Left lung (tissue), 10 donors: ENCODE measurements around the gene CCDC14. TPM values are rescaled to one million over a fixed set of nuclear protein-coding genes. Genes with fewer than 3 reads are reported as not detected.

Source experiments
- ATAC-seq: fragments of 200-7000 bp; cut with Tn5 transposase; one replicate; pipeline ENCODE4 v1.9.1; 2020; ENCODE audit warnings: moderate library complexity
- DNase-seq, 4 donors: peaks; one replicate each; pipeline ENCODE4 v3.0.0-alpha.2; 2013 to 2020
- H3K27ac ChIP-seq, 2 donors: fragments of 200-600 bp; sonication (generic) in 1 of 2; one replicate each; pipeline versions ENCODE4 v1.5.0 to v1.8.0; 2020 to 2021
- H3K27me3 ChIP-seq, 2 donors: fragments of 200-600 bp; sonication (generic) in 1 of 2; one replicate each; pipeline versions ENCODE4 v1.5.0 to v1.8.0; 2020 to 2021
- H3K36me3 ChIP-seq, 2 donors: fragments of 200-600 bp; sonication (generic) in 1 of 2; one replicate each; pipeline versions ENCODE4 v1.5.0 to v1.8.0; 2020 to 2021
- H3K4me1 ChIP-seq, 2 donors: fragments of 200-600 bp; one replicate each; pipeline ENCODE4 v1.8.0; 2021
- H3K4me3 ChIP-seq, 2 donors: fragments of 200-600 bp; sonication (generic) in 1 of 2; one replicate each; pipeline versions ENCODE4 v1.5.0 to v1.8.0; 2020 to 2021; ENCODE audit warnings: mild to moderate bottlenecking in 1 of 2
- H3K9me3 ChIP-seq, 2 donors: fragments of 200-600 bp; sonication (generic) in 1 of 2; one replicate each; pipeline versions ENCODE4 v1.5.0 to v1.8.0; 2020 to 2021
- intact Hi-C, 2 donors: fragments of 100-400 bp; cut with DNase I; formaldehyde crosslinking; loops; one replicate each; pipeline versions ENCODE4 v1.11.2 to v1.14.2; 2022
- polyA plus RNA-seq, 6 donors: library from polyadenylated mRNA; unstranded; fragments of 120-200 nt; gene quantifications; one replicate each; pipeline ENCODE4 v1.2.1, GENCODE V29; 2013; ENCODE audit not compliant: insufficient read length in 6 of 6
- total RNA-seq, 2 donors: library from RNA; stranded (reverse); fragmentation: NEBNext Ultra II Directional; extraction: Animal tissue kit (Norgen Biotek cat#: 25700); gene quantifications; one replicate each; pipeline ENCODE4 v1.2.1, GENCODE V29; 2021
- TF ChIP-seq, protein P1 (sequence below), 2 donors: fragments of 200-600 bp; sonication (generic) in 1 of 2; IDR thresholded peaks; one replicate each; pipeline versions ENCODE4 v1.5.0 to v1.8.0; 2021; ENCODE audit warnings: antibody characterized with exemption in 2 of 2
- donor health status: DM: no; HTN: yes; CAD: no.
- donor health status: DM: no; HTN: no; CAD: no.

The CCDC14 gene
- total and polyA plus RNA-seq, 8 donors: 40.9 to 323 (median 220) TPM

DNA sequence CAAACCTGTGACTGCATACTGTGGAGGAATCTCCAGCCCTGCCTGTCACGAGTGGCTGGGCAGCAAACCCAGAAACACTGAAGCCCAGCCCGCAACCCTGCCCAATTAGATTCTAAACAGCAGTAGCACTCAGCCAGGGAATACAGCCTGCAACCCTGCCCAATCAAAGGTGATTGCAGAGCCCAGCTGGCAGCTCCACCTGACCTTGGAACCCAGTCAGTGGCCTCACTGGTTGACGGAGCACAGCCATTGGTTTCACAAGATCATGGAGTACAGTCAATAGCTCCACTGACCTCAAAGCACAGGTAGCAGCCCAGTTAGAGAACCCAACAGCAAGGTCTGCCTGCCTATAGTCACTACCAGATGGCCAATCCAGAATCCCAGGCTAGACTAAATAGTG, 41.7 kb downstream of the CCDC14 start:
- TF ChIP-seq, protein P1, sequence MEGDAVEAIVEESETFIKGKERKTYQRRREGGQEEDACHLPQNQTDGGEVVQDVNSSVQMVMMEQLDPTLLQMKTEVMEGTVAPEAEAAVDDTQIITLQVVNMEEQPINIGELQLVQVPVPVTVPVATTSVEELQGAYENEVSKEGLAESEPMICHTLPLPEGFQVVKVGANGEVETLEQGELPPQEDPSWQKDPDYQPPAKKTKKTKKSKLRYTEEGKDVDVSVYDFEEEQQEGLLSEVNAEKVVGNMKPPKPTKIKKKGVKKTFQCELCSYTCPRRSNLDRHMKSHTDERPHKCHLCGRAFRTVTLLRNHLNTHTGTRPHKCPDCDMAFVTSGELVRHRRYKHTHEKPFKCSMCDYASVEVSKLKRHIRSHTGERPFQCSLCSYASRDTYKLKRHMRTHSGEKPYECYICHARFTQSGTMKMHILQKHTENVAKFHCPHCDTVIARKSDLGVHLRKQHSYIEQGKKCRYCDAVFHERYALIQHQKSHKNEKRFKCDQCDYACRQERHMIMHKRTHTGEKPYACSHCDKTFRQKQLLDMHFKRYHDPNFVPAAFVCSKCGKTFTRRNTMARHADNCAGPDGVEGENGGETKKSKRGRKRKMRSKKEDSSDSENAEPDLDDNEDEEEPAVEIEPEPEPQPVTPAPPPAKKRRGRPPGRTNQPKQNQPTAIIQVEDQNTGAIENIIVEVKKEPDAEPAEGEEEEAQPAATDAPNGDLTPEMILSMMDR (IDR thresholded peaks at IDR 0.05): no peak

GRCh38 chr3:123914829-123915228, 46.2 kb downstream of the CCDC14 start:
- peaks cover 0 to 3% of the 10 kb centered on the region in 2 donors for H3K9me3 ChIP-seq
- H3K27ac ChIP-seq: no peak overlapping the region
- TF ChIP-seq, protein P1 (IDR thresholded peaks at IDR 0.05): no peak
- no peak for DNase-seq
- peaks cover 0 to 23% of the 10 kb centered on the region in 2 donors for H3K36me3 ChIP-seq
- ATAC-seq: no peak
- H3K27me3 ChIP-seq: no peaks in the 10 kb centered on the region
- intact Hi-C loops: no loop called here
- H3K4me3 ChIP-seq: no peak overlapping the region
- no peaks in the 10 kb centered on the region for H3K4me1 ChIP-seq

More for the DNA sequence above, 41.7 kb downstream of the CCDC14 start:
- Histone ChIP-seq H3K27ac (no peak overlapping the region), H3K36me3 (peaks cover 0 to 55% of the 10 kb centered on the region in 2 donors), H3K4me3 (no peak overlapping the region), H3K4me1 (no peaks in the 10 kb centered on the region), H3K9me3 (peaks cover 0 to 33% of the 10 kb centered on the region in 2 donors), H3K27me3 (no peaks in the 10 kb centered on the region)
- intact Hi-C loops: no loop called here
- DNase-seq (peak in 1 of 4 donors; percentile 39), ATAC-seq (no peak)

DNA sequence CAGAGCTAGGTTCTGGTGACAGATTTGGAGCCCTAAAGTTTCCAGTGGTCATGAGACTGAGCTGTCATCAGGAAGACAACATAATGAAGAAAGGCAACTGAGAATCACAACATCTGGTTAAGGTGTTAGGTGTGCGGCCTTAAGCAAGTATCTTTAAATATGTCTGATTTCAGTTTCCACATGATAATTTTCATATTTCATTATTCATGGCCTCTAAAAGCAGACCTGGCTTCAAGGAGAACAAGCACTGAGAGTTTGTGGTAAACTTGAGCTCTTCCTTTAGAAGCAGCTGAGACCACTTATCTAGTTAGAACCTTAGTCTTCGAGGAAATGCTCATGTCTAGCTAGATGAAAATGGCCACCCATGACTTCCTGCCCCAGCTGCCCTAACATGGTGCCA, 51.2 kb downstream of the CCDC14 start:
- Histone ChIP-seq H3K36me3 (peaks cover 0 to 3% of the 10 kb centered on the region in 2 donors), H3K27ac (no peak overlapping the region), H3K4me1 (no peaks in the 10 kb centered on the region), H3K9me3 (no peaks in the 10 kb centered on the region), H3K27me3 (no peaks in the 10 kb centered on the region), H3K4me3 (no peak overlapping the region)
- TF ChIP-seq, protein P1 (IDR thresholded peaks at IDR 0.05): no peak
- ATAC-seq (no peak), DNase-seq (no peak)
- intact Hi-C loops: no loop called here

- Histone ChIP-seq H3K27me3 (no peaks in the 10 kb centered on the region), H3K4me3 (no peak overlapping the region), H3K27ac (no peak overlapping the region), H3K36me3 (no peaks in the 10 kb centered on the region), H3K4me1 (no peaks in the 10 kb centered on the region), H3K9me3 (no peaks in the 10 kb centered on the region)
- intact Hi-C loops: no loop called here
- DNase-seq (no peak), ATAC-seq (no peak)
- TF ChIP-seq, protein P1 (IDR thresholded peaks at IDR 0.05): no peak
Observed at GRCh38 chr3:123907720-123908119, 53.3 kb downstream of the CCDC14 start.

- H3K36me3 ChIP-seq: no peaks in the 10 kb centered on the region
- TF ChIP-seq, protein P1 (IDR thresholded peaks at IDR 0.05): no peak
- intact Hi-C loops: no loop called here
- H3K27me3 ChIP-seq: no peaks in the 10 kb centered on the region
- no peaks in the 10 kb centered on the region for H3K4me1 ChIP-seq
- H3K9me3 ChIP-seq: no peaks in the 10 kb centered on the region
- no peak for ATAC-seq
- no peak overlapping the region for H3K4me3 ChIP-seq
- H3K27ac ChIP-seq: no peak overlapping the region
- no peak for DNase-seq
Observed at GRCh38 chr3:123899300-123899865, 61.6 kb downstream of the CCDC14 start.
